ENCODE measurements around the gene XRCC3.
"Not testable (repeated sequence)": the region's sequence is repeated elsewhere in the genome, so short reads cannot be mapped to it uniquely, and the experiment has no call there.

XRCC3 gene

GRCh38 chr14:103656756-103657133, 58.5 kb downstream of the XRCC3 start:
- DNase-seq: no peak

GRCh38 chr14:103656031-103656755, 59.1 kb downstream of the XRCC3 start:
- no peak for DNase-seq

- DNase-seq: no peak
Observed at GRCh38 chr14:103654619-103655018, 60.6 kb downstream of the XRCC3 start.

- no peak for DNase-seq
Observed at GRCh38 chr14:103653805-103654204, 61.4 kb downstream of the XRCC3 start.

GRCh38 chr14:103653336-103653735, 61.9 kb downstream of the XRCC3 start:
- DNase-seq: not testable (repeated sequence)

GRCh38 chr14:103652806-103653205, 62.4 kb downstream of the XRCC3 start:
- DNase-seq: no peak

GRCh38 chr14:103651585-103651984, 63.7 kb downstream of the XRCC3 start:
- DNase-seq: no peak

- no peak for DNase-seq
Observed at GRCh38 chr14:103650213-103650612, 65.0 kb downstream of the XRCC3 start.

GRCh38 chr14:103649001-103649400, 66.2 kb downstream of the XRCC3 start:
- DNase-seq: no peak
